Astrocyte (in vitro differentiated cells and primary cell): ENCODE results near the gene TGFB1I1. TPM values are rescaled to one million over a fixed set of nuclear protein-coding genes. Genes with fewer than 3 reads are reported as not detected.

Experiments used
- DNase-seq: peaks from one replicate; pipeline ENCODE4 v3.0.0-alpha.2; 2010; ENCODE audit warnings: low read depth
- FAIRE-seq: peaks from 2 replicates; lab custom pipeline; 2011; peaks lifted over from hg19 to GRCh38; lab: Jason Lieb, UNC
- H2AFZ ChIP-seq: 2 replicates; pipeline ENCODE4 v1.6.0; 2012; ENCODE audit warnings: low read depth, low read length, inconsistent platforms
- H3K27ac ChIP-seq: 2 replicates; pipeline ENCODE4 v1.5.1; 2011; ENCODE audit warnings: low read depth, low read length, inconsistent platforms
- H3K27me3 ChIP-seq: 2 replicates; pipeline ENCODE4 v1.6.0; 2011; ENCODE audit warnings: low read length, inconsistent platforms; ENCODE audit not compliant: insufficient read depth
- H3K36me3 ChIP-seq: 2 replicates; pipeline ENCODE4 v1.5.1; 2011; ENCODE audit warnings: low read length, inconsistent platforms; ENCODE audit not compliant: insufficient read depth
- H3K4me1 ChIP-seq: 2 replicates; pipeline ENCODE4 v1.5.1; 2011; ENCODE audit warnings: low read length, inconsistent platforms; ENCODE audit not compliant: insufficient read depth
- H3K4me2 ChIP-seq: 2 replicates; pipeline ENCODE4 v1.6.0; 2012; ENCODE audit warnings: low read length, inconsistent platforms
- H3K4me3 ChIP-seq: 2 replicates; pipeline ENCODE4 v1.5.1; 2011; ENCODE audit warnings: low read depth, mild to moderate bottlenecking, low read length, inconsistent platforms; ENCODE audit not compliant: insufficient read depth
- H3K79me2 ChIP-seq: 2 replicates; pipeline ENCODE4 v1.6.0; 2012; ENCODE audit warnings: mild to moderate bottlenecking, low read length, inconsistent platforms; ENCODE audit not compliant: insufficient read depth
- H3K9ac ChIP-seq: 2 replicates; pipeline ENCODE4 v1.6.0; 2012; ENCODE audit warnings: mild to moderate bottlenecking, low read length, inconsistent platforms
- H3K9me3 ChIP-seq: 2 replicates; pipeline ENCODE4 v1.5.1; 2012; ENCODE audit warnings: low read depth, mild to moderate bottlenecking, low read length, inconsistent platforms; ENCODE audit not compliant: insufficient read depth
- H4K20me1 ChIP-seq: 2 replicates; pipeline ENCODE4 v1.6.0; 2012; ENCODE audit warnings: low read length, inconsistent platforms; ENCODE audit not compliant: insufficient read depth
- H3K27ac Mint-ChIP-seq: one replicate; pipeline ENCODE4 v1.8.0; 2021; ENCODE audit warnings: mild to moderate bottlenecking, mixed read lengths; ENCODE audit not compliant: unreplicated experiment
- H3K27me3 Mint-ChIP-seq: one replicate; pipeline ENCODE4 v1.8.0; 2021; ENCODE audit warnings: low read depth, mixed read lengths; ENCODE audit not compliant: unreplicated experiment
- H3K36me3 Mint-ChIP-seq: one replicate; pipeline ENCODE4 v1.8.0; 2021; ENCODE audit warnings: low read depth, mixed read lengths; ENCODE audit not compliant: unreplicated experiment
- H3K4me1 Mint-ChIP-seq: one replicate; pipeline ENCODE4 v1.8.0; 2021; ENCODE audit warnings: low read depth, mixed read lengths; ENCODE audit not compliant: unreplicated experiment
- H3K4me3 Mint-ChIP-seq: one replicate; pipeline ENCODE4 v1.8.0; 2021; ENCODE audit warnings: mild to moderate bottlenecking, moderate library complexity, mixed read lengths; ENCODE audit not compliant: unreplicated experiment
- H3K9me3 Mint-ChIP-seq: one replicate; pipeline ENCODE4 v1.8.0; 2021; ENCODE audit warnings: mild to moderate bottlenecking, mixed read lengths; ENCODE audit not compliant: unreplicated experiment
- EZH2 ChIP-seq: IDR thresholded peaks from 2 replicates; pipeline ENCODE4 v1.6.1; 2012; ENCODE audit warnings: mild to moderate bottlenecking, low read length, inconsistent platforms; ENCODE audit not compliant: insufficient read depth
- total RNA-seq: library from RNA; stranded (reverse); gene quantifications from 2 replicates; pipeline ENCODE4 v1.2.1, GENCODE V29; 2021
- TF ChIP-seq, protein P1 (sequence below): IDR thresholded peaks from 2 replicates; pipeline ENCODE4 v1.5.1; 2011; ENCODE audit warnings: low read depth, mild to moderate bottlenecking, inconsistent platforms, low read length, moderate library complexity; ENCODE audit not compliant: insufficient read depth

The TGFB1I1 gene
- total RNA-seq, 1 donor from 2014 or later: 124 TPM

DNA sequence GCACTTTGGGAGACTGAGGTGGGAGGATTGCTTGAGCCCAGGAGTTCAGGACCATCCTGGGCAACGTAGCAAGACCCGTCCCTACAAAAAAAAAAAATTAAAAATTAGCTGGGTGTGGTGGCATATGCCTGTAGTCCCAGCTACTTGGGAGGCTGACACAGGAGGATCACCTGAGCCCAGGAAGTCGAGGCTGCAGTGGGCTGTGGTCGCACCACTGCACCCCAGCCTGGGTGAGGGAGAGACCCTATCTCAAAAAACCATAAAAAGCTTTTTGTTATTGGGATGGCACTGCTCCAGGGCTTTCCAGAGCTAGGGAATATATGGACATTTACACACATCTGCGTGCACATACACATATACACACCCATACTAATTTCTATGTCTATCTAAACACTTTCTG is 20.8 kb upstream of the TGFB1I1 start:
- FAIRE-seq (no peak), DNase-seq (no peak)
- Histone ChIP-seq H4K20me1 (peaks cover 30% of the 10 kb centered on the region), H3K79me2 (peaks cover 14% of the 10 kb centered on the region), H3K4me1 (peaks cover 35% of the 10 kb centered on the region), H3K27me3 (no peaks in the 10 kb centered on the region), H3K4me2 (peak overlapping the region; percentile 66), H3K36me3 (no peaks in the 10 kb centered on the region), H3K4me3 (no peak overlapping the region), H2AFZ (no peak overlapping the region), H3K9me3 (no peaks in the 10 kb centered on the region), H3K9ac (no peak overlapping the region), H3K27ac (no peak overlapping the region)
- Mint-ChIP-seq H3K4me1 (peaks cover 32% of the 10 kb centered on the region), H3K4me3 (no peak overlapping the region), H3K27me3 (no peaks in the 10 kb centered on the region), H3K36me3 (peaks cover 2% of the 10 kb centered on the region), H3K9me3 (no peaks in the 10 kb centered on the region), H3K27ac (peak overlapping the region; percentile 72)
- TF ChIP-seq EZH2: no peak
- TF ChIP-seq, protein P1, sequence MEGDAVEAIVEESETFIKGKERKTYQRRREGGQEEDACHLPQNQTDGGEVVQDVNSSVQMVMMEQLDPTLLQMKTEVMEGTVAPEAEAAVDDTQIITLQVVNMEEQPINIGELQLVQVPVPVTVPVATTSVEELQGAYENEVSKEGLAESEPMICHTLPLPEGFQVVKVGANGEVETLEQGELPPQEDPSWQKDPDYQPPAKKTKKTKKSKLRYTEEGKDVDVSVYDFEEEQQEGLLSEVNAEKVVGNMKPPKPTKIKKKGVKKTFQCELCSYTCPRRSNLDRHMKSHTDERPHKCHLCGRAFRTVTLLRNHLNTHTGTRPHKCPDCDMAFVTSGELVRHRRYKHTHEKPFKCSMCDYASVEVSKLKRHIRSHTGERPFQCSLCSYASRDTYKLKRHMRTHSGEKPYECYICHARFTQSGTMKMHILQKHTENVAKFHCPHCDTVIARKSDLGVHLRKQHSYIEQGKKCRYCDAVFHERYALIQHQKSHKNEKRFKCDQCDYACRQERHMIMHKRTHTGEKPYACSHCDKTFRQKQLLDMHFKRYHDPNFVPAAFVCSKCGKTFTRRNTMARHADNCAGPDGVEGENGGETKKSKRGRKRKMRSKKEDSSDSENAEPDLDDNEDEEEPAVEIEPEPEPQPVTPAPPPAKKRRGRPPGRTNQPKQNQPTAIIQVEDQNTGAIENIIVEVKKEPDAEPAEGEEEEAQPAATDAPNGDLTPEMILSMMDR: no peak

DNA sequence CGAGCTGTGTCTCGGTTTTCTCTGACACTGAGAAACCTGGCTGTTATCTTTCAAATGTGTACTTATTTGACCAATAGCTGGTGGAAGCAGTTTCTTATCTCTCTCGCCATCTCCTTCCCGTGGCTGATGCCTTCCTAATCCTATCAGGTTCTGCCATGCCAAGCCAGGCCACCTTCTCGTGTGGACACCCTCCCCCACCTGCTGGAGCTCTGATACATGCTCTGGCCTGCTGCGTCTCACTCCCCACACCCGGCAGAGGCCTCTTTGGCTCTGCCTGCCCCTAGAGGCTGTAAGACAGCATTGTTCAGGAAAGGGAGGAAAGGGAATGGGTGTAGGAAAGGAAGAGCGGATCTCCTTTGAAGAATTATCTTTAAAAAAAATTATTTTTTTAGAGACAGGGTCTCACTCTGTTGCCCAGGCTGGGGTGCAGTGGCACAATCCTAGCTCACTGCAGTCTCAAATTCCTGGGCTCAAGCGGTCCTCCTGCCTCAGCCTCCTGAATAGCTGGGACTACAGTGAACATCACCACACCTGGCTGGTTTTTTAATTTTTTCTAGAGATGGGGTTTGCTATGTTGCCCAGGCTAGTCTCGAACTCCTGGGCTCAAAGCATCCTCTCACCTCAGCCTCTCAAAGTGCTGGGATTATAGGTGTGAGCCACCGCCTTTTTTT is 20.1 kb upstream of the TGFB1I1 start:
- peaks cover 20% of the 10 kb centered on the region for H3K79me2 ChIP-seq
- H3K4me1 ChIP-seq: peaks cover 40% of the 10 kb centered on the region
- H3K9ac ChIP-seq: no peak overlapping the region
- H3K4me3 Mint-ChIP-seq: no peak overlapping the region
- peak overlapping the region; percentile 79 for H3K27ac ChIP-seq
- H3K9me3 Mint-ChIP-seq: no peaks in the 10 kb centered on the region
- no peaks in the 10 kb centered on the region for H3K27me3 ChIP-seq
- peaks cover 34% of the 10 kb centered on the region for H3K4me1 Mint-ChIP-seq
- H3K27me3 Mint-ChIP-seq: no peaks in the 10 kb centered on the region
- no peaks in the 10 kb centered on the region for H3K36me3 ChIP-seq
- no peak overlapping the region for H2AFZ ChIP-seq
- H3K4me3 ChIP-seq: no peak overlapping the region
- TF ChIP-seq, protein P1: peak; percentile 58
- TF ChIP-seq EZH2: no peak
- no peaks in the 10 kb centered on the region for H3K9me3 ChIP-seq
- DNase-seq: peak; percentile 59
- no peak for FAIRE-seq
- peak overlapping the region; percentile 99 for H3K27ac Mint-ChIP-seq
- peak overlapping the region; percentile 66 for H3K4me2 ChIP-seq
- peaks cover 2% of the 10 kb centered on the region for H3K36me3 Mint-ChIP-seq
- H4K20me1 ChIP-seq: peaks cover 35% of the 10 kb centered on the region

DNA sequence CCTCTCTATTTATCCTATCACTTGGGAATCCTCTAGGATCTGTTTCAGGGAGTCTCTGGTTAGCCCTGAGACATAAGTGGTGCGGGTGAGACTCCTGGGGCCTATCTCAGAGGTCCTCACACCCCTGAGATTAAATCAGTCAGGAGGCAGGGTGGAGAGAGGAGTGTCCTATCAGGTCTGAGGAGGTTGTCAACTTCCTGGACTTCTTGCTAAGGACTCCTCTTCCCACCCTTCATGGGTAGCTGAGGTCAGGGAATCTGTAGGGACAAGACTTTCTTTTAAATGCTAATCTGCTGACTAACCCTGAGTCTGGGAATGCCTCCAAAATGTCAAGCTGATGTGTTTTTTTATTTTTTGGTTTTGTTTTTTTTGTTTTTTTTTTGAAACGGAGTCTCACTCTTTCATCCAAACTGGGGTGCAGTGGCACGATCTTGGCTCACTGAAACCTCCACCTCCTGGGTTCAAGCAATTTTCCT is 19.3 kb upstream of the TGFB1I1 start:
- no peak overlapping the region for H2AFZ ChIP-seq
- peak overlapping the region; percentile 99 for H3K27ac Mint-ChIP-seq
- H3K4me1 Mint-ChIP-seq: peaks cover 38% of the 10 kb centered on the region
- H3K27me3 ChIP-seq: no peaks in the 10 kb centered on the region
- TF ChIP-seq EZH2: no peak
- TF ChIP-seq, protein P1: no peak
- DNase-seq (peak; percentile 91), FAIRE-seq (peak; percentile 9)
- H3K4me1 ChIP-seq: peaks cover 48% of the 10 kb centered on the region
- H3K79me2 ChIP-seq: peaks cover 28% of the 10 kb centered on the region
- H4K20me1 ChIP-seq: peaks cover 44% of the 10 kb centered on the region
- peak overlapping the region; percentile 67 for H3K4me3 Mint-ChIP-seq
- H3K4me3 ChIP-seq: no peak overlapping the region
- peak overlapping the region; percentile 66 for H3K4me2 ChIP-seq
- H3K27me3 Mint-ChIP-seq: no peaks in the 10 kb centered on the region
- H3K27ac ChIP-seq: peak overlapping the region; percentile 79
- peaks cover 2% of the 10 kb centered on the region for H3K36me3 Mint-ChIP-seq
- no peaks in the 10 kb centered on the region for H3K9me3 ChIP-seq
- no peaks in the 10 kb centered on the region for H3K36me3 ChIP-seq
- H3K9me3 Mint-ChIP-seq: no peaks in the 10 kb centered on the region
- peak overlapping the region; percentile 41 for H3K9ac ChIP-seq
